ENCODE results near the gene IL18RAP.

GRCh38 chr2:102436323-102436722 lies 13.4 kb downstream of the IL18RAP start:
- TF ChIP-seq YY1 (IDR thresholded peaks at IDR 0.05; ENCODE audit: insufficient read depth, insufficient read length) (no peak), ZNF274 (IDR thresholded peaks at IDR 0.05; ENCODE audit: low read depth, low read length) (no peak)
